SKM-1 (cell line): Measurements from ENCODE around the gene TMEM8B.
"Not testable (repeated sequence)": the region's sequence is repeated elsewhere in the genome, so short reads cannot be mapped to it uniquely, and the experiment has no call there.

Source experiments
- DNase-seq: peaks from one replicate; lab custom pipeline; 2025; ENCODE audit not compliant: unreplicated experiment; lab: John Stamatoyannopoulos, UW

TMEM8B gene

DNA sequence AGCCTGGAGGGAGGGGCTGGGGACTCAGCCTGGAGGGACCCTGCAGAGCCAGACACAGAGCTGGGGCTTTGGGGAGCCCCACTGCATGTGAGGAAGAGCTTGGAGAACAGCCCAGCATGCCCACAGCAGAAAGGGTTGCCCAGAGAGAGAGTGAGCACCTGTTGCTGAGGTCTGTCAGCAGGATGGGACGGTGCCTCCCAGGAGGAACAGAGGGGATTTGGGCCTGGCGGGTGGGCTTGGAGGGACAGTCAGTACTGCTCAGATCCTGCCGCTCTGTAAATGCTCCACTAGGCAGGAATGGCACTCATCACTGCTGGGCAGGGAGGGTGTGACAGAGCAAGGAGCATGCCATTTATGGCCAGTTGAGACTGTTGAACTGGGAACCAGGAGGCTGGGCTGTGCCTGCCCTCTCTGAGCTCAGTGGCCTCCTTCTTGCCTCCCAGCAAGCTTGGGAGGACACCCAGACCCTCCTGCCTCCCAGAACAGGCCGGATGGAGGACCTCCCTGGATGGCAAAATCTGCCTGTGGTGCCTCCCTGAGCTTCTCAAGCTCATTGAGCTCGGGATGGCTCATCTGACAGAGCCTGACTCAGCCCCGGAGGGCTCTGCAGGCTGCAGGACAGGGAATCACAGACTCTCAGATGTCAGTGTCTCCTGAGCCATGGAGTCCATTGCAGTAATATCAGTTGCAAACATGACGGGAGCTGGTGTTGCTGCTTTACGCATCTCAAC lies 76.2 kb downstream of the TMEM8B start:
- DNase-seq, result no peak

DNA sequence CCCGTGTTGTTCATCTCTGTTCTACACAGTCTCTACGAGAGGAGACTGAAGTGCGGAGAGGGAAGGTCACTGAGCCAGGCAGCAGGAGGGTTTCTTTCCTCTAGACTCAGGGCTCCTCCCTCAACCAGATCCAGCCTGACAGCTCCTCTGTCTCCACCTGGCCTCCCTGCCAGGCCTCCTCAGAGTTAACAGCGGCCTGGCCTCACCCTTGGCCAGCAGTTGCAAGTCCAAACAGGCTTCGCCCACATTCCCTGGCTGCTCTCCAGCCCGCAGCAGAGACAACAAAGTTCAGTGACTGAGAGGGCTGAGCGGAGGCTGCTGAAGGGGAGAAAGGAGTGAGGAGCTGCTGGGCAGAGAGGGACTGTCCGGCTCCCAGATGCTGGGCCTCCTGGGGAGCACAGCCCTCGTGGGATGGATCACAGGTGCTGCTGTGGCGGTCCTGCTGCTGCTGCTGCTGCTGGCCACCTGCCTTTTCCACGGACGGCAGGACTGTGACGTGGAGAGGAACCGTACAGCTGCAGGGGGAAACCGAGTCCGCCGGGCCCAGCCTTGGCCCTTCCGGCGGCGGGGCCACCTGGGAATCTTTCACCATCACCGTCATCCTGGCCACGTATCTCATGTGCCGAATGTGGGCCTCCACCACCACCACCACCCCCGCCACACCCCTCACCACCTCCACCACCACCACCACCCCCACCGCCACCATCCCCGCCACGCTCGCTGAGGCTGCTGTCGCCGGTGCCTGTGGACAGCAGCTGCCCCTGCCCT lies 77.1 kb downstream of the TMEM8B start, which contains the start of gene HRCT1:
Gene HRCT1, plus strand, starts transcription at position 291 of the 768 bp plus-strand sequence. Its CDS starts 86 bp downstream, at position 377.
- DNase-seq, result no peak

DNA sequence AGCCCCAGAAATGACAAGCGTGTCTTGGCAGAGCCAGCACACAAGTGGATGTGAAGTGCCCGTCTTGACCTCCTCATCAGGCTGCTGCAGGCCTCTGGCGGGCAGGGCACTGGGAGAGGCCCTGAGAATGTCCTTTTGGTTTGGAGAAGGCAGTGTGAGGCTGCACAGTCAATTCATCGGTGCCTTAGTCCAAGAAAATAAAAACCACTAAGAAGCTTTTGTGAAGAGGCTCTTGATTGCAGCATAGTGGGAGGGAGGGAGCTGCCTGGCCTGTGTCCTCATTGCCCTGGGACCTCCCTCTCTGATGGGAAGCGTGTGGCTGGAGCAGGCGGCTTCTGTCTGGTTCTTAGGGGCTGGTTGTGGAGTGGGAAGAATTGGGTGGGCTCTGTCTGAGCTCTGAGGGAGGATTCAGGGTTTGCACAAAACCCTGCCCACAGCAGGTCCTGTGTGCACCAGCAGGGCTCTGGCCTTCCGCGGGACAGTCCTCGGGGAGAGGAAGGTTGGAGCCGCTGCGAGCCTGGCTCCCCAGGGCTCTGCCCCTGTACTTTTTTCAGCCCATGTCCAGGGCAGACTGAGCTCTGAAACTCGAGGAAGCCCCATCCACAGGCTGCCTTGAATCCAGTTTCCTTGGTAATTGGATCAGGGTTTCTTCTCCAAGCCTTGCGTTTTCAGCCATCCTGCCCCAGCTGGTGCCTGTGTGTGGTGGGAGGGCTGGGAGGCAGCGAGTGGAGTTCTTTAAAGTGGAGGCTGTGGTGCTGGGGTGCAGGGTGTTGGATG lies 78.1 kb downstream of the TMEM8B start:
- no peak for DNase-seq

DNA sequence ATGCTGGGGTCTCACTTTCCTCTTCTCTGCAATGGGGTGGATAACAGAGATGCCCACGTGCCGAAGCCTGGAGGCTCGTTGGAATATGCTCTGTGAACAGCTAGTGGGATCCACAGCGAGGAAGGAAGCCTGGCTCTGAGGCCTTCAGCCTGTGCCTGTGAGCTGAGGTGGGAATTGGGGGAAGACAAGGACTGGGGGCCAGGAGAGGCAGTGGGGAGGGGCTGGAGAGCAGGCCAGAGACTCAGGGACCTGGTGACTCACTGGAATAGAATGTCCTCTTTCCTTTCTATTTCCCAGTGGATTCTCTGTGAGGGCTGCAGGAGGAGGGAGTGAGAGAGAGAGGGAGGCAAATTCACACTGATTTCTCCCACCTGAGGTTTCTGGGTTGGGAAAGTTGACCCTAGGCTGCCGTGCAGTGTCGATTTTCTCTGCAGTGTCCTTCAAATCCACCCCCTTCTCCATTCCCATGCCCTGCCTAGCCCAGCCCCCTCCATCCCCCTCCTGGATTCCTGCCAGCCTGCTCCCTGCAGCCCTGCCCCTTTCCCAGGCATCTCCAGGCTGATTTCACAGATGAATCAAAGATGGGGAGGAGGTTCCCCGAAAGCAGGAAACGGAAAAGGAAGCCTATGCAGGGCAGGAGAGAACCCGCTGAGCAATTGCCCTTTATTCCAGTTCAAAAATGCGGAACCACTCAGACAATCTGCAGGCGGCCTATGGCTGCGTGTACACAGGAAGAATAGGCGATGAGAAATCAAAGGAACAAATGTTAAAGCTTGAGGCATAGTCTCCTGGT lies 78.9 kb downstream of the TMEM8B start:
- DNase-seq, result no peak

DNA sequence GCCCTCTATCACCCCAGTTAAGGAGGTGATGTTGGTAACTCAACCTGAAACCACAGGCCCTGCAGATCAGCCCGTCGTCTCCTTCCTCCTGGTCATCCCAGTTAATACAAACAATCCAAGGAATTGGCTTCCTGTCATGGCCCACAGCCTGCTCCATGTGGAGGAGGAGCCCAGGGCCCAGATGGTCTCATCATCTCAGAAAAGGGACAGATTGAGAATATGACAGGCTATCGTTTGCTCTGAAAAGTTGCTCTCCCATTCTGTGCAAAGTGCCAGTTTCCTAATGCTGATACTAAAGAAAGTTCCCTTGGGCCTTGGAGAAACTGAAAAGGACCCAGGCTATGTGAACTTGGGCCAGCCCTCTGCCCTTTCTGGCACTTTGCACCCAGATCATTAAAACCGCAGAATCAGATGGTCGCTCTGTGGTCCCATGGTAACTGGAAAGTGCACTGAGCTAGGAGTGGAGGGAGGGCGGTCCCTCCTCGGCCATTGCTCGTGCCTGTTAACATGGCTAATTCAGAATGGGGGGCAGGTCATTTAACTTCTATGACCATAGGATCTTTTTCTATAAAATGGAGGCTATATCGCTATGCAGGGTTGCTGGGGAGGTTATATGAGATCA lies 79.6 kb downstream of the TMEM8B start:
- DNase-seq, result no peak

DNA sequence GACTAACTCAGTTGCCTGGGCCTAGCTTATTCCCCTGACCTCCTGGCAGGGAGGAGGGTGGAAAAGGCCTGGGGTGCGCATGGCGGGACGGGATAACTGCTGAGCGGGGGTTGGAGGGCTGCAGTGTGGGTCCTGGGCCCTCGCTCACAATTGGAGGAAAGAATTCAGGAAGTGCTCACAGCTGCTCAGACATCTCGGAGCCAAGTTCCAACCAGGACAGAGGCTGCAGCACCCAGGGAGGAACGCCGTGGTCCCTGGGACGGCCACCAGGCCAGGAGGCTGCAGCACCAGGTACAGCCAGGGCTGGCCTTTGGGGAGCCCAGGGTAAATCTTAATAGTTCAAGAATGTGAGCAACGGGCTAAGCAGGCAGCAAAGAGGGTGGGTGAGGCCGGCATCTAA lies 80.2 kb downstream of the TMEM8B start, which contains the start of gene SPAAR:
Gene SPAAR, plus strand, starts transcription at position 217 of the 400 bp plus-strand sequence. CDS start 974 bp downstream, outside the sequence.
- DNase-seq, result no peak

DNA sequence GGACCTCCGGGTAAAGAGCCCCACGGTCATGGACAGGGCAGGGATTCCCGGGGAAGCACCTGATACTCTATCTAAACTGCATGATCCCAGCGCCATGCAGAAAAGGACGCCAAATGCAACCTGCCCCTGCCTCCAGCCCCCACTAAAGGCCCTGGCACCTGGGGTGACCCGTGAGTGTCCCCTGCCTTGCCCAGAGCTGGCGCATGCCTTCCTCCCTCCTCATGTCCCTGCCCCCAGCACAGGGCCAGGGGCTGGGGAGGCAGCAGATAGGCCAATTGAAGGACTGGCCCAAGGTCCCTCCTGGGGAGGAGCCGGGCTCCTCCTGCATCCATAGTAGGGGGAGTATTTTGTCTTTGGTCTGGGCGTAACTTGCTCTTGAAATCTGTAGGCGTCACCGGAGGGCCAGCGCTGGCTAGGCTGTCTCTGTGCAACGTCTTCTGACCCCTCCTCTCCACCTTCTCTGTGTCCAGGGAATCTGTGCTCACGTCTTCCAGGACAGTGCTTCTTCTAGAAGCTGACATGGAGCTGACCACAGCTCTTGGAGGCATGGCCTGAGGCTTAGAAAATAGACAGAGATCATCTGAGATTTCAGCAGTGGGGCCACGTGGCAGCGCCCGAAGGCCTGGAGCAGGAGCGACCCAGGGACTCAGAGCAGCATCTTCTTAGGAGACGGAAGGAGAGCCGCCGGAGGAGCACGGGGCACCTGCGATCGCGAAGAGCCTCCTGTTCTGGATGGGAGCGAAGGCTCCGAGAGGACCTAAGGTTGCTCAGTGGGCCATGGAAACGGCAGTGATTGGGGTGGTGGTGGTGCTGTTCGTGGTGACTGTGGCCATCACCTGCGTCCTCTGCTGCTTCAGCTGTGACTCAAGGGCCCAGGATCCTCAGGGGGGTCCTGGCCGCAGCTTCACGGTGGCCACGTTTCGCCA lies 80.9 kb downstream of the TMEM8B start:
- no peak for DNase-seq

DNA sequence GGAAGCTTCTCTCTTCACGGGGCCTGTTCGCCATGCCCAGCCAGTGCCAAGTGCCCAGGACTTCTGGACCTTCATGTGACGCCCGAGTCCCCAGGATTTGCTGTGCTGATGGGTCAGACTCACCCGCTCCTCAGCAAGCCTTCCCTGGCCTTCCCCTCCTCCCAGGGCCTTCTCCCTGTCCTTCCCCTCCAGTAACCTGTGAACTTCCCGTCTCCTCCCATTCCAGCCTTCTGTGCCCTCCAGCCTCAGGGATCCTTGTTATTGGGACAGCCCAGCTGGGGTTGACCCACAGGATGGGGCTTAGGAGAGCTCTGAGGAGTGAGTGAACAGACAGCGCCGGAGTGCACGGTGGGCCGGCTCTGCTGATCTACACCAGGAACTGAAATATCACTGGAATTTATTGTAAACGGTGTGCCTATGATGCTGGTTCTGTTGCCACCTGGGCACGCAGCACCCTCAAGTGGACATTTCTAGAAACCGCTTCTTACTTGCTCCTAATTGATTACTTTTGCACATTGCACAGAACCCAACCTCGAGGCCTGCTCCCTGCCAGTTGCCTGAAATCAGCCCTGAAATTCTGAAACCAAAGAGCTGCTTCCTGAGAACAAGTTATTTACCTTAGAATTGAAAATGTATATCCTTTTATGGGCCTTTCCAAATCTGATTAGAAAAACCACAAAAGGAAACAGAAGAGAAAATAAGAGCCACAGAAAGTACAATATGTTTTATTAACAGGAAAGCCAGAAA lies 81.8 kb downstream of the TMEM8B start:
- DNase-seq, result peak; percentile 8

DNA sequence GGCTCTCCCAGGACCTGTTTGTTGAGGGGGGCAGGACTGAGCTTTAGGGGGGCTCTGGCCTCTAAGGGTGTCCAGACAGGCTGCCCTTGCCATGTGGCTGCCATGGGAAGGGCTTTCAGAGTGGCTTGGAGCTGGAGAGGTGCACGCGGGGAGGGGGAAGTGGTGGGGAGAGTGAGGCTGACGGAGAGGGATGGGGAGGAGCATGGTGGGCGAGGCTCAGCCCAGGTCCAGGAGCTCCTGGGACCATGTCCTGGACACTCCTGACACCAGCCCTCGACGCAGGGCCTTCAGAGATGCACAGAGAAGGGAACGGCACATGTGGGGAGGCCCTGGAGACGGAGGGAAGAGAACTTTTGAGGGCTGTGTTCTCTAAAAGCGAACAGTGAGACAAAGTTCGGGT lies 82.7 kb downstream of the TMEM8B start:
- no peak for DNase-seq

DNA sequence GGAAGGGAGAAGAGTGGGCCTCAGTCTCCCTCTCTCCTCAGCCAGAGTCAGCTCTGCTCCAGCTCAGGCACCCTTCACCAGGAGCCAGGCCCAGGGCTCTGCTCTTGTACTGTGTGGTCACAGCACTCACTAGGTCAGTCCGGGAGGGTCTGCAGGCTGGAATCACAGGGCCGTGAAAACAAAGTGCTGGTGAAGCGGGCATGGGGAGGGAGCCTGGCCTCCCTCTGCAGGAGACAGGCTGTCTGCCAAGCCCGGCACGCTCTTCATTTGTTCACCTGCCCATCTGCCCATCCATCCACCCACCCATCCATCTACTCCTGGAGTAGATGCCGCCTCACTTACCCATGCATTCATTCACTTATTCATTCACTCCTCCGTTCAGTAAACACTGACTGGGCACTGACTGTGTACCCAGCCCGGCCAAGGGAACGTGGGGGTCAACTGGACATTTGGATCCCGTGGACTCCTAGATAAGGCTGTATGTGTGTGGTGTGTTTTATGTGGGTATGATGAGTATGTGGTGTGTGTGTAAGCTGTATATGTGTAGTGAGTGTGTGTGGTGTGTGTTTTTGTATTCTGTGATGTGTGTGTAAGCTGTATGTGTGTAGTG lies 83.9 kb downstream of the TMEM8B start:
- no peak for DNase-seq

DNA sequence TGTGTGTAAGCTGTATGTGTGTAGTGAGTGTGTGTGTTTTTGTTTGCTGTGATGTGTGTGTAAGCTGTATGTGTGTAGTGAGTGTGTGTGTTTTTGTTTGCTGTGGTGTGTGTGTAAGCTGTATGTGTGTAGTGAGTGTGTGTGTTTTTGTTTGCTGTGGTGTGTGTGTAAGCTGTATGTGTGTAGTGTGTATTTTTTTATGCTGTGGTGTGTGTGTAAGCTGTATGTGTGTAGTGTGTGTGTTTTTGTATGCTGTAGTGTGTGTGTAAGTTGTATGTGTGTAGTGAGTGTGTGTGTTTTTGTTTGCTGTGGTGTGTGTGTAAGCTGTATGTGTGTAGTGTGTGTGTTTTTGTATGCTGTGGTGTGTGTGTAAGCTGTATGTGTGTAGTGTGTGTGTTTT lies 84.4 kb downstream of the TMEM8B start:
- DNase-seq, result not testable (repeated sequence)

DNA sequence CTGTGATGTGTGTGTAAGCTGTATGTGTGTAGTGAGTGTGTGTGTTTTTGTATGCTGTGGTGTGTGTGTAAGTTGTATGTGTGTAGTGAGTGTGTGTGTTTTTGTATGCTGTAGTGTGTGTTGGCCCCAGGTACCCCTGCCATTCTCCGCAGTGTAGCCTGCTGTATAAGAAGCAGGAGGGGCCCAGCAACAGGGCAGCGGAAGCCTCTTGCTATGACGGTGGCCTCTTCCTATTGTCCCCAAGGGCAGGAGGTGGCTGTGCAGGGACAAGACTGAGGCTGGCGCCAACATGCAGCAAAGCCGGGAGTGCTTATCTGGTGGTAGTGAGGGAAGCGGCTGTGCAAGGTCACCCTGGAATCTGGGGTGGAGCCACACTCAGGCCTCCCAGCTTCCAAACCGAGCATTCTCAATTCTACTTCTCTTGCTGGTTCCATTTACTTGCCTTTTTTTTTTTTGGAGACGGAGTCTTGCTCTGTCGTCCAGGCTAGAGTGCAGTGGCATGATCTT lies 85.3 kb downstream of the TMEM8B start:
- no peak for DNase-seq
